Epithelial cell of proximal tubule (primary cell): ENCODE measurements around the gene TMEM270. TPM values are rescaled to one million over a fixed set of nuclear protein-coding genes. Genes with fewer than 3 reads are reported as not detected.
A peak's percentile ranks its signal among the peaks of the same experiment; 100 is the strongest.
"Not testable (repeated sequence)": the region's sequence is repeated elsewhere in the genome, so short reads cannot be mapped to it uniquely, and the experiment has no call there.

Experiments used
- DNase-seq: peaks from one replicate; pipeline ENCODE4 v3.0.0-alpha.2; 2011; ENCODE audit warnings: low read depth
- H3K4me3 ChIP-seq: 2 replicates; pipeline ENCODE4 v1.5.1; 2011; ENCODE audit warnings: low read depth, mild to moderate bottlenecking, low read length
- total RNA-seq: library from RNA; depleted of rRNA; stranded (reverse); fragments of >200 nt; gene quantifications from 2 replicates; pipeline ENCODE4 v1.2.3, GENCODE V29; 2015
- TF ChIP-seq, protein P1 (sequence below): conservative IDR thresholded peaks from 2 replicates; pipeline ENCODE4 v1.5.1; 2012; ENCODE audit warnings: low read depth, mild to moderate bottlenecking, low read length

TMEM270 gene
- total RNA-seq, 1 donor from 2014 or later: not detected

DNA sequence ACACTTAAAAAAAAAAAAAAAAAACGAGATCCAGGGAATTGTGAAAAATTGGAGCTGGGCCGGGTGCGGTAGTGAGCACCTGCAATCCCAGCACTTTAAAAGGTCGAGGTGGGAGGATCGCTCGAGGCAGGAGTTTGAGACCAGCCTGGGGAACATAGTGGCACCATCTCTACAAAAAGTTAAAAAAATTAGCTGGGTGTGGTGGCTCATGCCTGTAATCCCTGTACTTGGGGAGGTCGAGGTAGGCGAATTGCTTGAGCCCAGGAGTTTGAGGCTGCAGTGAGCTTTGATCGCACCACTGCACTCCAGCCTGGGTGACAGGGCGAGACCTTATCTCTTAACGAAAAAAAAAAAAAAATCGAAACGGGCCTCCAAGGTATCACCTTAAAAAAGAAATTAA, 28.2 kb upstream of the TMEM270 start:
- TF ChIP-seq, protein P1, sequence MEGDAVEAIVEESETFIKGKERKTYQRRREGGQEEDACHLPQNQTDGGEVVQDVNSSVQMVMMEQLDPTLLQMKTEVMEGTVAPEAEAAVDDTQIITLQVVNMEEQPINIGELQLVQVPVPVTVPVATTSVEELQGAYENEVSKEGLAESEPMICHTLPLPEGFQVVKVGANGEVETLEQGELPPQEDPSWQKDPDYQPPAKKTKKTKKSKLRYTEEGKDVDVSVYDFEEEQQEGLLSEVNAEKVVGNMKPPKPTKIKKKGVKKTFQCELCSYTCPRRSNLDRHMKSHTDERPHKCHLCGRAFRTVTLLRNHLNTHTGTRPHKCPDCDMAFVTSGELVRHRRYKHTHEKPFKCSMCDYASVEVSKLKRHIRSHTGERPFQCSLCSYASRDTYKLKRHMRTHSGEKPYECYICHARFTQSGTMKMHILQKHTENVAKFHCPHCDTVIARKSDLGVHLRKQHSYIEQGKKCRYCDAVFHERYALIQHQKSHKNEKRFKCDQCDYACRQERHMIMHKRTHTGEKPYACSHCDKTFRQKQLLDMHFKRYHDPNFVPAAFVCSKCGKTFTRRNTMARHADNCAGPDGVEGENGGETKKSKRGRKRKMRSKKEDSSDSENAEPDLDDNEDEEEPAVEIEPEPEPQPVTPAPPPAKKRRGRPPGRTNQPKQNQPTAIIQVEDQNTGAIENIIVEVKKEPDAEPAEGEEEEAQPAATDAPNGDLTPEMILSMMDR: no peak
- DNase-seq: no peak
- peak overlapping the region; percentile 70 for H3K4me3 ChIP-seq

- H3K4me3 ChIP-seq: peak overlapping the region; percentile 70
- DNase-seq: no peak
- TF ChIP-seq, protein P1: no peak
These were observed 27.6 kb upstream of the TMEM270 start for GRCh38 chr7:73833251-73833919.

DNA sequence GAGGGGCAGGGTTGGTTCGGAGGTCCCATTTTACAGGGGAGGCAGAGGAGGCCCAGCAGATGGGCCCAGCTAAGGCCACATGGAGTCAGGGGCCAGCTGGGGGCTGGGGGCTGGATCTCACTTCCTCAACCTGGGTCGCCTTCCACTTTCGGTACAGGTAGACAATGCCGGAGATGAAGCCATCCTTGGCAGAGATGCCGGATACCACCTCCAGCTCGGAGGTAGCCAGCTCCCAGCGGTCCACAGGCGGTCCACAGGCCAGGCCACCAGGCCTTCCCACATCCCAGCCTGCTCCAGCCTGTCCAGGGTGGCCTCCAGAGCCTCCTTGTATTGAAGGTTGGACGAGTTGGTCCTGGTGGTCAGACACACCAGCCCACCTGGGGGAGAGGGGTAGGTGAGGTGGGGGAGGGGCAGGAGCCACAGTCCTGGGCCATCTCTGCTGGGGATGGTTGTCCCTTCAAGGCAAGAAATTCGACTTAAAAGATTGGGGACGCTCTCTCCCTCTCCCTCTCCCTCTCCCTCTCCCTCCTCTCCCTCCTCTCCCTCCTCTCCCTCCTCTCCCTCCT, 26.2 kb upstream of the TMEM270 start:
- no peak for DNase-seq
- no peak overlapping the region for H3K4me3 ChIP-seq
- TF ChIP-seq, protein P1: no peak

GRCh38 chr7:73837167-73837566, 23.8 kb upstream of the TMEM270 start:
- not testable (repeated sequence) for H3K4me3 ChIP-seq, DNase-seq

GRCh38 chr7:73838642-73839041, 22.3 kb upstream of the TMEM270 start:
- no peak overlapping the region for H3K4me3 ChIP-seq
- TF ChIP-seq, protein P1: no peak
- no peak for DNase-seq

GRCh38 chr7:73839290-73839689, 21.7 kb upstream of the TMEM270 start:
- H3K4me3 ChIP-seq: no peak overlapping the region
- no peak for DNase-seq
- TF ChIP-seq, protein P1: no peak

- no peak for DNase-seq
- no peak overlapping the region for H3K4me3 ChIP-seq
- TF ChIP-seq, protein P1: no peak
These were observed 20.9 kb upstream of the TMEM270 start for GRCh38 chr7:73839743-73840714.
